HG03520 (cell line): ENCODE measurements around the gene BHLHA9.
"Not testable (repeated sequence)": the region's sequence is repeated elsewhere in the genome, so short reads cannot be mapped to it uniquely, and the experiment has no call there.

Source experiments
- ATAC-seq: cut with Tn5 transposase; IDR thresholded peaks from one replicate; pipeline ENCODE4 v1.9.1; 2021; ENCODE audit warnings: mild to moderate bottlenecking, moderate library complexity; ENCODE audit not compliant: unreplicated experiment

The BHLHA9 gene

DNA sequence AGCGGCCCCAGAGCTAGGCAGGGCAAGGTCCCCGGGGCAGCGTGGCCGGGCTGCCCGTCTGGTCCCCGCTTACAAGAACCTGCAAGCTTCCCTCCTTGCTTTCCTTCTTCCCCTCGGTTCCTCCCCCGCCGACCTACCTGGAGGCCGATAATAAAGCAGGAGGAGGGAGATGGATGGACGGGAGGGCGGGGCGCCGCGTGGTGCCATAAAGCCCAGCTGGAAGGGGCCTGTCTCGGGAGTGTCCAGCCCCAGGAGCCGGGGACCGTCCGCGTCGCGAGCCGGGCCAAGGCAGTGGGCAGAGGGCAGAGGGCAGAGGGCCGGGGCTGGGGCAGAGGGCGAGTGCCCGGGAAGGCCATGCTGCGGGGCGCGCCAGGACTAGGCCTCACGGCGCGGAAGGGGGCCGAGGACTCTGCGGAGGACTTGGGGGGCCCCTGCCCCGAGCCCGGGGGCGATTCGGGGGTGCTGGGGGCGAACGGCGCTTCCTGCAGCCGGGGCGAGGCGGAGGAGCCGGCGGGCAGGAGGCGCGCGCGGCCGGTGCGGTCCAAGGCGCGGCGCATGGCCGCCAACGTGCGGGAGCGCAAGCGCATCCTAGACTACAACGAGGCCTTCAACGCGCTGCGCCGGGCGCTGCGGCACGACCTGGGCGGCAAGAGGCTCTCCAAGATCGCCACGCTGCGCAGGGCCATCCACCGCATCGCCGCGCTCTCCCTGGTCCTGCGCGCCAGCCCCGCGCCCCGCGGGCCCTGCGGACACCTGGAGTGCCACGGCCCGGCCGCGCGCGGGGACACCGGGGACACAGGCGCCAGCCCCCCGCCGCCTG is at the start of gene BHLHA9:
BHLHA9 (plus strand) TSS at position 235 of the 820 bp plus-strand sequence; CDS start at position 355, 120 bp downstream.
- no peak for ATAC-seq

DNA sequence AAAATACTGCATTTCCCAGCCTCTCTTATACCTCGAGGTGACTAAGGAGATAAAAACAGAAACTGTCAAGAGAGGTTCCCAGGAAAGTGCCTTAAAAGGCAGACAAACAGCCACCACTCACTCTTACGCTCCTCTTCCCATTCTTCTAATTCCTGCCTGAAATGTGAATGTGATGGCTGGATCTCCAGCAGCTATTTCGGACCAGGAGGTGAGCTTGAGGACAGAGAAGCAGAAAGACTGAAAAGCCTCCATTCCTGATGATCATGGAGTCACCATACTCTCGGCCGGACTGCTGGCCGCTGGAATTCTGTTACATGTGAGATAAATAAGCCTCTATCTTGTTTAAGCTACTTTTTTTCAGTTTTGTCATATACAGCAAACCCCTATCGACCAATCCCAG is 49.0 kb upstream of the BHLHA9 start:
- no peak for ATAC-seq

DNA sequence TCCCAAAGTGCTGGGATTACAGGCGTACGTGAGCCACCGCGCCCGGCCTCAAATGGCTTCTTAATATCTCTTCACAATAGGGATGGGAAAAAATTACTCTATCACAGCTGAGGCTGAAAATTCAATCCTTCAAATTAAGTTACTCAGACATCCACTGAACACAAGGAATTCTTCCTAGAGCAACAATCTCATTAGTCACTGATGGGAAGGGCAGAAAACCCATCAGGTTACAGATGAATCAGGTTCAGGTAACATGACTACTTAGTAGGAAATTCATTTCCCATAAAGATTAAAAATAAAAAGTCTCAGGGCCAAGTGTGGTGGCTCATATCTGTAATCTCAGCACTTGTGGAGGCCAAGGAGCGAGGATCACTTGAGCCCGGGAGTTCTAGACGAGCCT is 47.9 kb upstream of the BHLHA9 start:
- no peak for ATAC-seq

GRCh38 chr17:1223662-1224061 is 46.6 kb upstream of the BHLHA9 start:
- ATAC-seq = no peak

DNA sequence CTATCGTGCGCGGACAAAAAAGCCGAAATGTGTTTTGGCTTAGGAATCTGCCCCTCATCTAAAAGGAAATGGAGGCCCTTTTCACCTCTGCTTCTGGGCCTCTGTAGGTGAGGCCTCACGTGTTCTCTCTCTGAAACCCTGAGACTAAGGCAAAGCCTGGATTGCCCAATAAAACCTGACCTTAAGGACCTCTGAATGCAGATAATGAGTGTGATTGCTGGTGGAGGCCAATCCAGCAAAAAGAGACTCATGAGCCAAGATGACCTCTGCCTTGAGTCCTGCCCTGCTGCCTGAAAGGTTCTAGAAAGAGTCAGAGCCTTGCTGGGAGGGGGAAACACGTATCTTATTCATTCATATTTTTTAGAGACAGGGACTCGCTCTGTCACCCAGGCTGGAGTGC is 45.9 kb upstream of the BHLHA9 start:
- no peak for ATAC-seq

DNA sequence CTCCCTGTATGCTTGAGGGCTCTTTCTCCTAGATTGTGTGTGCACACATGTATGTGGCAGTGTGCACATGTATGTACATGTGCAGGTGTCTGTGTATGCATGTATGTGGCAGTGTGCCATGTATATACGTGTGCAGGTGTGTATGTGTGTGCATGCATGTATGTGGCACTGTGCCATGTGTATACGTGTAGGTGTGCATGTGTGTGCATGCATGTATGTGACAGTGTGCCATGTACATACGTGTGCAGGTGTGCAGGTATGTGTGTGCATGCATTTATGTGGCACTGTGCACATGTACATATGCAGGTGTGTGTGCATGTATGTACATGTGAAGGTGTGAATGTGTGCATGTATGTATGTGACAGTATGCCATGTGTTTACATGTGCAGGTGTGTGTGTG is 43.9 kb upstream of the BHLHA9 start:
- ATAC-seq = no peak

GRCh38 chr17:1227365-1227764 is 42.9 kb upstream of the BHLHA9 start:
- no peak for ATAC-seq

DNA sequence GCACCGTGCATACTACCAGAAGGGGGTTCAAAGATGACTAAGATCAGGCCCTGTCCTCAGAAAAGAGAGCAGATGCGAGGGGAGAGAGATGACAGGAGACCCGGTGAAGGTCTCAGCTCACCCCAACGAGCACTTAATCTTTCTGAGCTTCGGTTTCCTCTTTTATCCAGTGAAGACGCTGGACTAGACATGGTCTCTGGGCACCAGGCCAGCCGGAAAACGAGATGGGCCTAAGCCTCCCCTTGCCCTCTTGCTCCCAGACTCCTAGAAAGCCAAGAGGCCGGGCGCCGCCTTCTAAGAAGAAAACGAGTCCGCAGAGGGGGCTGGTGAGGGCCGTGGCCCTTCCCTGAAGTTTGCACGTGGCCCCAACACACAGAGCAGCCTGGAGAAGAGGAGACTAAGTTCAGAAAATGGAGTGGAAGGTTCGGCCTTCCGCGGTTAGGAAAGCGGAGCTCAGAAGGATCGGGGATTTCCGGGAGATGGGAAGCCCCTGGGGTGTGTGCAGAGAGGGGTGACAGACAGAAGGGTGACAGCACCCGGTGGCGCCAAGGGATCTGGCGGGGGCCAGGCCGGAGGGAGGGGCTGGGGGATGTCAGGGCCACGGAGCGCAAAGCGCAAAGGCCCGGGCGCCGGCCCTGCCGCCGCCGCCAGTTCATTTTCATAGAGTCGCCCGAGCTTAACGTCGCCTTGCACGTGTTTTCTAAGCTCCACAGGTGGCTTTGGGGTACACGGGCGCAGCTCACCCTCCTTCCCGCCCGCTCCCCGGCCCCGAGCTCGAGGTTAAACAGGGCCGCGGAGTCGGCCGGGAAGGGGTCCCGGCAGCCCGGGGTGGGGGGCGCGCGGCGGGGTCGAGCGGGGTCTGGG is 42.1 kb upstream of the BHLHA9 start:
- no peak for ATAC-seq

DNA sequence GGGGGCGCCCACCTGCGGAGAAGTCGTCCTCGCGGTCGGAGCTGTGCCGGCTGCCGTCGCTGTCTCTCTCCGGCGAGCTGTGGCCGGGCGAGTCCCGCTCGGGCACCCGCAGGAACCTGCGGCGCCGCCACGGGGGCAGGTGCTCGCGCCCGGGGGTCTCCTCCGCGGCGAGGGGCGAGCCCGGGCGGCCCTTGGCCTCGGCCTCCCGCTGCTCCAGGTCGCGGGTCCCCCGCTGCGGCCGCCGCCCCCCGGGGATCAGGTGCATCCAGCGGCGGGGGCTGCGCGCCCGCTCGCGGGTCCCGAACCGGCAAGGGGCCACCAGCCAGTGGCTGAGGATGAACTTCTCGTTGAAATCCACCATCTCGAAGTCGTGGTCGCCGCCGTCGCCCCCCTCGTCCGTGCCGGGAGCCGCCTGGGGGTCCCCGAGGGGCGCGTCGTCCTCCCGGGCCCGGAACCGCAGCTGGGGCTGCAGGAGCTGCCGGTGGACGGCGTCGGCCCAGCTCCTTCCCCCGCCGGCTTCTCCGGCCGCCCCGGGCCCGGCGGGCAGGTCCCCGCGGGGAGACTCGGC is 41.4 kb upstream of the BHLHA9 start:
- ATAC-seq = peak; percentile 20

GRCh38 chr17:1229349-1229899 is 40.8 kb upstream of the BHLHA9 start:
- ATAC-seq = peak; percentile 40

DNA sequence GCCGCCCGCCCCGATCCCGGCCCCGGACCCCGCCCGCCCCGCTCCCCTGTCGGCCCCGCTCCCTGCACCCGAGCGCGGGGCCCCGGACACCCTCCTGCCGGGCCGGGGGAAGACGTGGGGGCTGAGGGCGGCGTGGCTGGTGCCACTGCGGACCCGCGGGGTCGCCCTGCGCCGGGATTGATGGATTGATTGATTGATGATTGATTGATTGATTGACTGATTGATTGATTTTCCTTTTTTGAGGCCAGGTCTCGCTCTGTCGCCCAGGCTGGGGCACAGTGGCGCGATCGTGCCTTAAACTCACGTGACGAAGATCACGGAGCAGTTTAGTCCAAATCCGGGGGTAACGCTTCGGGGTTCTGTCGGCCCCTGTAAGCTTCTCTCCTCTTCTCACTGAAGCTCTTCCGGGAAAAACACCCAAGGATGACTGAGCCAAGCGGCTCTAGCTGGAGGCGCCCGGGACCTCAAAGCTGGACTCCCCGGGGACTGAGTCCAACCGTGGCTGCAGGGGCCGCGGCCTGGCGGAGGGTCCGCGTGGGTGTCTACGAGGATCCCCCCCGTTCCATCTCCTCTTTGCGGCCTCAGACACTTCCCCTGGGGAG is 40.2 kb upstream of the BHLHA9 start:
- ATAC-seq = no peak

DNA sequence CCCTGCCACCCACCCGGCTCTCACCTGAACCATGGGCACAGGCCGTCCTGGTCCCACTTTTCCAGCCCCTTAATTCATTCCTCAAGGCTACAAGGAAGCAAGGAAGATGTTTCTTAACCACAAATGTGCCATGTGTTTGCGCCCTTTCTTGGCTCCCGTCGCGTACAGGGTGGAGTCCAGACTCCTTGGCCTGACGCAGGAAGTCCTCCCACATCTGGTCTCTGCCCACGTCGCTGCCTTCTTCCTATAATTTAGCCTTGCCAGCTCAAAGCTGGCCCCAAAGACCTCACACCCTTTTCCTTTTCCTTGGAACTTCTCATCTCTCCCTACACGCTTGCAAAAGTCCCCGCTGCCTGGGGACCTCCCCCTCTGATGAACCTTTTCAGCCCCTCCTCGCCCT is 38.8 kb upstream of the BHLHA9 start:
- no peak for ATAC-seq

DNA sequence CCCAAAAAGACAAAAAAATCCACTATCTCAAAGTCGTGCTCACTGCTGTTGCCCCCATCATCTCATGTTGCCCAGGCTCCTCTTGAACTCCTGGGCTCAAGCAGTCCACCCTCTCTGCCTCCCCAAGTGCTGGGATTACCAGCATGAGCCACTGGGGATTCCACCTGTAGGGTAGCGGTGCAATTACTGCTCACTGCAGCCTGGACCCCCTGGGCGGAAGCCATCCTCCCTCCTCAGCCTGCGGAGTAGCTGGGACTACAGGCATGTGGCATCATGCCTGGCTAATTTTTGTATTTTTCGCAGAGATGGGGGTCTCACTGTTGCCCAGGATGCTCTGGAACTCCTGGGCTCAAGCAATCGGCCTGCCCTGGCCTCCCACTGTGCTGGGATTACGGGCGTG is 37.9 kb upstream of the BHLHA9 start:
- no peak for ATAC-seq

DNA sequence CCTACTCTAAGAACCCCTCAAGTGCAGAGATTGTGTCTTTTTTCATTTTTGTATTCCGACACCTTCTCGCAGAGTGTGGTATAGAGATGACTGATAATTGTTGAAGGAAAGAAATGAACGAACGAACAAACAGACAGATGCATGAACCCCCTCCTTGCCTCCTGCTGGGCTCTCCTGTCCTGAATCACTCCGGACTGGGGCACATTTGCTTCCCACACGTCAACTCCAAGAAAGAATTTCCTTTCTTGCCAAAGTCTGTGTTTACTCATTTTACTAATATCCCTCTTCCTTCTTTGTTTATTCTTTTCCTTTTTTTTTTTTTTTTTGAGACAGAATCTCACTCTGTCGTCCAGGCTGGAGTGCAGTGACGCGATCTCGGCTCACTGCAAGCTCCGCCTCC is 37.5 kb upstream of the BHLHA9 start:
- no peak for ATAC-seq

DNA sequence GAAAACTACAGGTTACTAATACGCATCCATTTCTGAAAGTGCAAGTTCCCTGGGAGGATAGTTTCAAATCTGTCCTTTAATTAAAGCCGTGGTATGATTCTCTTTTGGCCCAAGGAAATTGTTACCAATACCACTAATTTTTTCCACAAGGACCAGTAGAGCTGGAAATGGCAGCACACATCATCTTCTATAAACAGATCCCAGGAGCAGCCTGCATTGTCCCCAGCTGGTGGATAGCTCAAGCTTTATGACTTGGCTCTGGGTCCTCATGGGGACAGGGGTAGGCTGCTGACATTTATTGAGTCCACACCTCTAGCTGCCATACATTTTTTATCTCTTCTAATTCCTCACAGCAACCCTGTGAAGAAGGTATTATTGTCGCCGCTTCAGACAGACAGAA is 35.8 kb upstream of the BHLHA9 start:
- no peak for ATAC-seq

DNA sequence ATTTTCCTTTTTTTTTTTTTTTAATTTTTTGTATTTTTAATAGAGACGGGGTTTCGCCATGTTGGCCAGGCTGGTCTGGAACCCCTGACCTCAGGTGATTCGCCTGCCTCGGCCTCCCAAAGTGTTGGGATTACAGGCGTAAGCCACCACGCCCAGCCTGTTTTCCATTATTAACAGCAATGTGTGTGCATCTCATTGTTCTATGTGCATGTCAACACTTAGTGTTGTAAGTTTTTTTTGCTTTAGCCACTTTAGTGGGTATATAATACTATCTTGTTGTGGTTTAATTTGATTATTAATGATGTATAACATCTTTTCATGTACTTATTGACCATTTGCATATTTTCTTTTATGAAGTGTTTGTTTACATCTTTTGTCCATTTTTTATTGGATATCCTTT is 32.8 kb upstream of the BHLHA9 start:
- no peak for ATAC-seq

DNA sequence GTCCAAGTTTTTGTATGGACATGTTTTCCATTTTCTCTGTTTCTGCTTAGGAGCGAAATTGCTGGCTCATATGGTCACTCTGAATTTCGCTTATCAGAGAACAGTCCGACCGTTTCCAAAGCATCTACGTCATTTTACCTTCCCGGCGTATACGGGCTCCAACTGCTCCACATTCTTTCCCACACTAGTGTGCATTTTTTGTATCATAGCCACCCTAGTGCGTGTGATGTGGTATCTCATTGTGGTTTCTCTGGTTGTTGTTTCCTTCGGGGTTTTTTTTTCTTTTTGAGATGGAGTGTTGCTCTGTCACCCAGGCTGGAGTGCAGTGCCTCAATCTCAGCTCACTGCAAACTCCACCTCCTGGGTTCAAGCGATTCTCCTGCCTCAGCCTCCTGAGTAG is 31.0 kb upstream of the BHLHA9 start:
- ATAC-seq = no peak

DNA sequence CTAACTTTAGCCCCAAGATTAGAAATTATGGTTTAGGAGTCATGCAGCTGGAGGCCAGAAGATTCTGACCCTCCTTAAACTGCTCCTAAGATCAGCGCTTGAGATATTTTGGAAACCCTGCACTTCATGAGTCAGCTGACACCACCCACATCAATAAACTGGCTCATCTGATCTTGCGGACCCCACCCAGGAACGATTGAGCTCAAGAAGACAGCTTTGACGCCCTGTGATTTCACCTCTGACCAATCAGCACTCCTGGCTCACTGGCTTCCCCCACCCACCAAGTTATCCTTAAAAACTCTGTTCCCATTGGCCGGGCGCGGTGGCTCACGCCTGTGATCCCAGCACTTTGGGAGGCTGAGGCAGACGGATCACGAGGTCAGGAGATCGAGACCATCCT is 29.8 kb upstream of the BHLHA9 start:
- not testable (repeated sequence) for ATAC-seq

GRCh38 chr17:1241929-1242328 is 28.3 kb upstream of the BHLHA9 start:
- ATAC-seq = no peak

GRCh38 chr17:1244606-1245012 is 25.6 kb upstream of the BHLHA9 start:
- ATAC-seq = no peak
